Mammary epithelial cell (primary cell): ENCODE measurements around the gene TMEM208.

Experiments
- EZH2 ChIP-seq: IDR thresholded peaks from 2 replicates; pipeline ENCODE4 v1.6.1; 2012; ENCODE audit warnings: low read length, inconsistent platforms, borderline replicate concordance
- TF ChIP-seq, protein P1 (sequence below), 2 donors: IDR thresholded peaks in 1 of 2; conservative IDR thresholded peaks in 1 of 2; 2 replicates each; pipeline ENCODE4 v1.5.1; 2011 to 2012; ENCODE audit warnings: inconsistent platforms in 2 of 2, low read length in 2 of 2, mild to moderate bottlenecking in 2 of 2, control low read depth in 1 of 2, low read depth in 1 of 2; ENCODE audit not compliant: insufficient read depth in 1 of 2; ENCODE audit errors: extremely low read depth in 1 of 2

DNA sequence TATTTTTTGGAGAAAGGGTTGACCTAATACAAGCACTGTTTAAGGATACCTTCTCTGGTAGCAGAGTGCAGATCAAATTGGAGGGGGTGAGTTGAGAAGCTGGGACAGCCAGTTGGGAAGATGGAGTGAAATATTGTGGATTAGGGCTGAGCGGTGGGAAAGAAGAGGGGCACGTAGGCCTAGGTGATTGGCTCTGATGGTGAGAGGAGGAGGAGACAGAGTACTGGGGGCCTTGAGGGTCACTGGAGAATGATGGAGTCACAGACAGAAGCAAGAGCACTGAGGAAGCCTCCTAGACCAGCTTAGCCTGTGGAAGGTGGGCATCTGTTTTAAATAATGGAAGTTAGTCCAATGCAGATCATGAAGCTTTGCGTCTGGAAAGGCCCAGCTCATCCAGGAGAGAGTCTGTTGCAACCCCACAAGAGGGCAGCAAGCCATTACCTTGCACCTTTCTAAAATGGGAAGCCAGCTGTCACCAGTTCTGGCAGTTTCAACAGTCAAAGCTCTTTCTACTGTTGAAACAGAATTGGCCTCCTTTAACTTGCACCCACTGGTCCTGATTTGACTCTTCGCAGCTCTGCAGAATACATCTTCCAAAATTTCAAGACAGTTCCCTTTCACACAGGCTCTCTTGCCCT, 33.6 kb downstream of the TMEM208 start:
- TF ChIP-seq EZH2: no peak
- TF ChIP-seq, protein P1, sequence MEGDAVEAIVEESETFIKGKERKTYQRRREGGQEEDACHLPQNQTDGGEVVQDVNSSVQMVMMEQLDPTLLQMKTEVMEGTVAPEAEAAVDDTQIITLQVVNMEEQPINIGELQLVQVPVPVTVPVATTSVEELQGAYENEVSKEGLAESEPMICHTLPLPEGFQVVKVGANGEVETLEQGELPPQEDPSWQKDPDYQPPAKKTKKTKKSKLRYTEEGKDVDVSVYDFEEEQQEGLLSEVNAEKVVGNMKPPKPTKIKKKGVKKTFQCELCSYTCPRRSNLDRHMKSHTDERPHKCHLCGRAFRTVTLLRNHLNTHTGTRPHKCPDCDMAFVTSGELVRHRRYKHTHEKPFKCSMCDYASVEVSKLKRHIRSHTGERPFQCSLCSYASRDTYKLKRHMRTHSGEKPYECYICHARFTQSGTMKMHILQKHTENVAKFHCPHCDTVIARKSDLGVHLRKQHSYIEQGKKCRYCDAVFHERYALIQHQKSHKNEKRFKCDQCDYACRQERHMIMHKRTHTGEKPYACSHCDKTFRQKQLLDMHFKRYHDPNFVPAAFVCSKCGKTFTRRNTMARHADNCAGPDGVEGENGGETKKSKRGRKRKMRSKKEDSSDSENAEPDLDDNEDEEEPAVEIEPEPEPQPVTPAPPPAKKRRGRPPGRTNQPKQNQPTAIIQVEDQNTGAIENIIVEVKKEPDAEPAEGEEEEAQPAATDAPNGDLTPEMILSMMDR (conservative IDR thresholded peaks at IDR 0.05 in 1 of 2, IDR thresholded peaks at IDR 0.05 in 1 of 2; ENCODE audit: extremely low read depth in 1 of 2, insufficient read depth in 1 of 2, low read depth in 1 of 2, low read length in 2 of 2): peak; percentile 71 to 82
